NCI-H69 (cell line): ENCODE results near the gene FAM98B.
"Not testable (repeated sequence)": the region's sequence is repeated elsewhere in the genome, so short reads cannot be mapped to it uniquely, and the experiment has no call there.

ENCODE experiments used
- DNase-seq: peaks from one replicate; lab custom pipeline; 2025; lab: John Stamatoyannopoulos, UW

The FAM98B gene

DNA sequence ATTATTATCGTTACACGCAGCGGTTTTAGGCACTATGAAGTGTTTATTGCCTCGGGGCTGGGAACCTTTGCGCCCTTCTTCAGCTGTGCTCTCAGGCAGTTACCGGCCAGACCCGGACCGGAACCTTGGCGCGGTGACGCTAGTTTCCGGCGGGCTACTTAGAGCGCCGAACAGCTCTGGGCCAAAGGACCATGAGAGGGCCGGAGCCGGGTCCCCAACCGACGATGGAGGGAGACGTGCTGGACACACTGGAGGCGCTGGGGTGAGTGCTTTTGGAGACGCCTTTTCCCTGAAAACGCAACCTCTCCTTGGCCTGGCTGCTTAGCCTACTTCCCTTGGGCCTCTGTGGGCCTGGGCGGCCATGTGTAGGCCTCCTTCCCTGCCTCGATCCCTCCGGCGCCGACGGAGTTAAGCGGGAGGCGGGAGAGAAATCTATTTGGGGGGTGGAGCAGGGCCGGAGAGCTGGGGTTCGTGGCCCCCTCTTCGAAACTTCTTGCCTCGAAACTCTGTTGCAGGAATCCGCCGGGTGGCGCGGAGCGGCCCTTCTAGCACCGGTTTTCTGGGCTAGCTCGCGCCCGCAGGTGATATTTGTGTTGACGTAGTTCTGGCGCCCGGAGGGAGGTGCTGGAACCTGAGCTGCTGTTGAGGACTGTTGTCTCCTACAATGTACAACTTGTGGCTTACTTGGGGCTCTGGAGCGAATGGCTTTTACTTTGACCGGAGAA is at the start of gene FAM98B:
Gene FAM98B, plus strand, starts transcription at position 157 of the 725 bp plus-strand sequence. Its CDS starts 35 bp downstream, at position 192.
- DNase-seq = peak; percentile 92

- DNase-seq = no peak
These were observed 47.5 kb upstream of the FAM98B start for GRCh38 chr15:38406436-38406835.

DNA sequence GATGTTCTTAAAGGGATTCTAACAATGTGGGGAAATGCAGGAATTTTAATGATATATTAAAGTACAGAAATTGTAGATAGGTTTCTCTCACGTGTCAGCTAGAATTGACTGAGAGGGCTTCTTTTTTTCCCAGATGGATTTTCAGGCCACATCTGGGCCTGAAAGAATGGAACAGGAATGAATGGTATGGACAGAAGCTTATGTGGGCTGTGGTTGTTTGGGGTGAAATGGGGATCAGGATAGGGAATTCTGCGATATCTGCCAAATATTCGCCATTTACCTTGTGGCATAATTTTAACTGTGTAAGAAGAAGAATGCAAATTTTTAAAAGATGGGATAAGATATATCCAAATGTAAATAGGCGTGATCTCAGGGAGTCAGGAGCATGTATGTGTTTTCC is 45.4 kb upstream of the FAM98B start:
- no peak for DNase-seq

DNA sequence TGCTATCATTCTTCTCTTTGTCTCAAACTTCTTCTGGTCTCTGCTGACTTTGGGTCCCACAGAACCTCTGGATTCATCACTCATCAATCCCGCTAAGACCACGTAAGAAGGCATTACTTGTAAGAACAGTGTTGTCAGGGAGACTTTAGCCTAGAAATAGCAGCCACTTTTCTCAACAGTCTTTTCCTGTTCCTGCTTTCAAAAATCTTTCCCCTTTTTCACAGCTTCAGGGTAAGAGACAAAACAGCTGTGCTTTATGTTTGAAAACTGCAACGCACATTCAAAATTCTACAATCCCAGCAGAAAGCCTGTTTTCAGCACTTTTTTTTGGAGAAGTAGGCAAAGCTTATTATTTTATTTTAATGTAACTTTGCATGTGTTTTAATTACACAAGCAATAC is 42.0 kb upstream of the FAM98B start:
- DNase-seq = no peak

DNA sequence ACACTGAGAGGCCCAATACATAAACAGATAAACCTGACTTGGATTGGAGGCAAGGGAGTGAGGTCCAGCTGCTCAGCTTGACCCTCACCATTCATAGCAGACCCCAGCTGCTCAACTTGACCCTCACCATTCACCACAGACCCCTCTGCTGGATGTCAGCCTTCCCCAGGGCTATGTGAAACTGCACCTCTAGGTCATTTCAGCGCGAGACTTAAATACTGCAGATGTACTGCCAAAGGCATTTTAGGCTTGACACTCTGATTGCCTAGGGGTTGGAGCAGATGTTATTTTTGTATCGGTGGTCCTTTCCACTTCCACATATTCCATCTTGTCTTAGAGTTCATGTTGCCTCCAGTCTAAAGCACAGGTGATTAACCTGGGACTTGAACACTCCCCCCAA is 41.5 kb upstream of the FAM98B start:
- no peak for DNase-seq

- DNase-seq = peak; percentile 17
These were observed 39.6 kb upstream of the FAM98B start for GRCh38 chr15:38414357-38414756.

DNA sequence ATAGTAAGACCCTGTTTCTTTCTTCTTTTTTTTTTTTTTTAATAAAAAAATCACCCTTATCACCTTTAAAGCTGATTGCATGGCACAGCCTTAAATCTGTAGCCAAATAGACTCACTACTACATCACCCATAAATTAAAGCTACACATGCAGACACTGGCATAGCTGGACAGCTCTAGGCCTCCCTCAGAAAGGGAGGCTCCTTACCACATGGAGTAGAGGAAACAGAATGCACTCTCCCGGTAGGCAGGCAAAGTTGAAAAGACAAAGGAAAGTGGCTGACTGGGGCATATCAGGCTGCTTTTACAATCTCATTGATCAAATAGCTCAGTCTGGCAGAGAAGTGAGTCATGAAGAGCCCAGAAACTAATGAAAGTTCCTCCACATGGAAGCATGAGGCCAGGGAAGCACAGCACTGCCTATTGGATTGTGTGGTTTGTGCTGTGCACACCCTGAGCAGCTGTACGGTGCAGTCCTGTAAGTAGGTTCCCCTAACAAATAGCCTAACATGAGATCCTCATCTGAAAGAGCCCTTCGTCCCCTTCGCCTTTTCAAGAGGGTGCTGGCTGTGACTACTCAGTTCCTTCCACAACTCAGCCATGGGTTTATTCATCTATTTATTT is 32.7 kb upstream of the FAM98B start:
- DNase-seq = no peak

GRCh38 chr15:38424101-38424552 is 29.8 kb upstream of the FAM98B start:
- no peak for DNase-seq

DNA sequence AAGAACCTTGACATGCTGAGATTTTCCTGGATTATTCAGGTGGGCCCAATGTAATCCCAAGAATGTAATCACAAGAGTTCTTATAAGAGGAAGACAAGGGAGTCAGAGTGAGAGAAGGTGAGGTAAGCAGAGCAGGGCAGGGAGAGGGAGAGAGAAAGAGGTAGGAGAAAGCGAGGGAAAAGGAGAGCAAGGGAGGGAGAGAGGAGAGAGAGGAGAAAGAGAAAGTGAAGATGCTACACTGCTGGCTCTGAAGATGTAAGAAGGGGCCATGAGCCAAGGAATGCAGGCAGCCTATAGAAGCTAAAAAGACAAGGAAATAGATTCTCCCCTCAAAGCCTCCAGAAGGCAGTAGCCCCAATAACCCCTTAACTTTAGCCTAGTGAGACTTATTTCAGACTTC is 28.7 kb upstream of the FAM98B start:
- DNase-seq = no peak

DNA sequence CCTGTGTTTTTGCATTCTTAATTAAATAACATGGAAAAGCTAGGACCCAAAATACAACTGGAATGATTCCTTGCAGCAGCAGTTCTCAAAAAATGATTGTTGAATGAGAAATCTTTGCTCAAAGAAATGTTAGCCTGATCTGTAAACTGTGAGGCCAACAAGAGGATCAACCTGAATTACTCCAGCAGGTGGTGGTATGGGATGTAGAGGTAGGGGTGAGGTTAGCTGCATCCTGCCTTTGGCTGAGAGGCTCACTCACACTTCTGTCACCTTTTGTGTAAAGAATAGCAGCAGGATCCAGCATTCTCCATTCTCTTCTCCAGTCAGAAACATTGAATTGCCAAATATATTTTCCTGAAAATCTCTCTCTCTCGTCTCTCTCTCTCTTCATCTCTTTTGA is 26.5 kb upstream of the FAM98B start:
- DNase-seq = peak; percentile 6

DNA sequence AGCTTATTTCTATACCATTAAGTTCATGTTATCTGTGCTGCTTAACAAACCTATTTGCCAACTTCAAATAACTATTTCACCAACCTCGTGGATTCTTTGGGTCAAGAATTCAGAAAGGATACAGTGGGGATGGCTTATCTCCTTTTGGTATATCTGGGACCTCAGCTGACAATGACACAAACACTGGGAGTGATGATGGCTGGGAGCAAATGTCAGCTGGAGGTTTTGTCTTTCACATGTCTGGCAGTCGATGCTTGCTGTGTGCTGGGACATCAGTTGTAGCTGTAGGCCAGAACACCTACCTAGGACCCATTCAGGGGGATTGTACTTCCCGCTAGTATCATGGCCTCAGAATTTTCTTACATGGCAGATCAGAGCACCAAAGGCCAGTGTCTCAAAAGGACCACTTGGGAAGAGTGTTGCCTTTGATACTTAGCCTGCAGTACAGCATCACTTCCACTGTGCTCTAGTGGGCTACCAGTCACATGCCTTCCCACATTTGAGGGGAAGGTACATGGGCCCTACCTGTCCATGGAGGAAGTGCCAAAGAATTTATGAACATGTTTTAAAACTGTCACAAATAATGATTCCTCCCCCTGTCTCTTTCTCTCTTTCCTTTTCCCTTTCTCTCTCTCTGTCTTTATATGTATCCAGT is 23.7 kb upstream of the FAM98B start:
- DNase-seq = no peak

DNA sequence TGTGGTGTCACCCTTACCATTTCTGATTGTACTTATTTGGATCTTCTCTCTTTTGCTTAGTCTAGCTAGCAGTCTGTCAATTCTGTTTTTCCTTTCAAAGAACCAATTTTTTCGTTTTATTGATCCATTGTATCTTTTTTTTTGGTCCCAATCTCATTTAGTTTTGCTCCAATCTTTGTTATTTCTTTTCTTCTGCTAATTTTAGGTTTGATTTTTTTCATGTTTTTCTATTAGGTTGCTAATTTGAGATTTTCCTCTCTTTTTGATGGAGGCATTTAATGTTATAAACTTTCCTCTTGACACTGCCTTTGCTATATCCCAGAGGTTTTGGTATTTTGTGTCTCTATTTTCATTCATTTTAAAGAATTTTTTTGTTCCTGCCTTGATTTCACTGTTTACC is 16.9 kb upstream of the FAM98B start:
- DNase-seq = no peak

GRCh38 chr15:38437603-38438002 is 16.3 kb upstream of the FAM98B start:
- DNase-seq = not testable (repeated sequence)

- no peak for DNase-seq
These were observed 15.6 kb upstream of the FAM98B start for GRCh38 chr15:38438031-38438986.

DNA sequence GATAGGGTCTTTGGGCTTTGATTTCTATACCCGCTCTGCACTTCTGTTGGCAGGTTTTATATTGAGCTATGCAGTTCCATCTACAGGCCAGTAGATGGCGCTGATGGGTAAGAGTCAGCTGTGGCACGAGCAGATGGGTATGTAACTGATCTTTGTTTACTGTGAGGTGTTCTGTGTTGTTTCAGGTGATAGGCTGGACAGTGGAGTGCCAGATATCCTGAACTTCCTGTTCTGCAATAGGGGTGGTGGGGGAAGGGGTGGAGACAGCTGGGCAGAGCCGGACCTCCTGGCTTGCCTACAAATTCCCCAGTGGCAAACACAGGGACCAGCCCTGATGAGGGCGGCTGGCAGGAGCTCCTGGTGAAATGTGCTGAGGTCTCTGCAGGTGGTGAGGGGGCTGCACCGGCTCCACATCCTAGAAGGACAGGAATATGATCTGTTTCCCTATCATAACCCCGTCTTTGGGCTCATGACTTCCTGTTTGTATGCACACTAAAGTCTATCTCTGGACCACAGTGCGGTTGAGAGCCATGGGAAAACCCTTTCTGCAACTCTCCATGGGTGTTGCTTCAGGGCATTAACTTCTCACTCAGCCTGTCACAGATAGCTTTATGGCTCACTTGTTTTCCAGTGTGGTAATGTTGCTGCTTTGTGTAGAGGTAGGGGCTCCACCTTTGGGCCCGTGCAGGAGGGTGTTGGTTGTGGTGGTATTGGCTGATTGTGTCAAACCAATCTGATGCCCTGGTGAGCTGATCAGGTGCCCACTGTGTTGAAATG is 13.4 kb upstream of the FAM98B start:
- DNase-seq = peak; percentile 93

DNA sequence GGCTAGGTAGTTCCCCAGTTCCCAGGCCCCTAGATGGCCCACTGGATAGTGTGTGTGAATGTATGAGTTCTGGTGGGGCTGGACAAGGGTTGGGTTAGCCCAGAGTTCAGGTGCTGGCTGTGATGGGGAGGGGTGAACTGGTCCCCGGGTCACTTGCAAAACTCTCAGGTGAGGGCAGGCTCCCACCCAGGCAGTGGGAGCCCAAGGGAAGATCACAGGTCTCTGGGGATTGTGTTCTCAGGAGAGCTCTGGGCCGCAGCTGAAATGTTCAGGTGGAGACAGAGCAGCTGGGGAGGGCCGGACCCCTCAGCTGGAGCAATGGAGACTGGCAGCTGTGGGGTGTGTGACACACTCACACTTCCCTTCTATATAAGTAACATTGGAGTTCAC is 12.8 kb upstream of the FAM98B start:
- no peak for DNase-seq

- peak; percentile 35 for DNase-seq
These were observed 766 bp downstream of the FAM98B start for GRCh38 chr15:38454696-38455090.

- DNase-seq = peak; percentile 40
These were observed 1.2 kb downstream of the FAM98B start for GRCh38 chr15:38455092-38455491.

DNA sequence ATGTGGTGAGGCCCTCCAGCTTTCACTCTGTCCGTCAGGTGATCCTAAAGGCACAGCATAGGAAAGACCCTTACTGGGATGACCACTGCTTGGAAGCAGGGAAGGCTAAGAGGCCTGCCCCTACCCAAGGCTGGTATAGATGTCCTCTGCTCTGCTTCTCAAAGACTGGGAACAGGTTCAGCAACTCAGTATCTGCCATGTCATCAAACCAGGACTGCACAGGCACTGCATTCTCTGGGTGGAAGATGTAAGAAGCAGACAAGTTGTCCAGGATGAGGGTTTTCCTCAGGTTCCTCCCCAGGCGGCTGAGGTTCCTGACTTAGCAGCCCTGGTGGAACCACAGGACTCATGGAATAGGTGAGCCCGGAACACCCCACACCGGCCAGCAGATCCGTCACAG is 4.7 kb downstream of the FAM98B start:
- DNase-seq = no peak

GRCh38 chr15:38459480-38459879 is 5.6 kb downstream of the FAM98B start:
- no peak for DNase-seq

- no peak for DNase-seq
These were observed 6.6 kb downstream of the FAM98B start for GRCh38 chr15:38460543-38460942.
